DND-41 (cell line): ENCODE data around the gene FZD8.

Experiments
- ATAC-seq: fragments of 200-7000 bp; cut with Tn5 transposase; 3 replicates; pipeline ENCODE4 v1.9.1; 2021; ENCODE audit warnings: low read depth; ENCODE audit not compliant: insufficient read depth
- DNase-seq: peaks from one replicate; pipeline ENCODE4 v3.0.0-alpha.2; 2020
- H2AFZ ChIP-seq: 2 replicates; pipeline ENCODE4 v1.6.0; 2012; ENCODE audit warnings: low read depth, low read length
- H3K27ac ChIP-seq: 2 replicates; pipeline ENCODE4 v1.5.1; 2012; ENCODE audit warnings: low read length, inconsistent platforms
- H3K27me3 ChIP-seq: fragments of 200-600 bp; sonication (generic); 2 replicates; pipeline ENCODE4 v1.6.0; 2012; ENCODE audit warnings: low read length, mild to moderate bottlenecking, inconsistent platforms; ENCODE audit not compliant: insufficient read depth, poor library complexity
- H3K36me3 ChIP-seq: 2 replicates; pipeline ENCODE4 v1.5.1; 2012; ENCODE audit warnings: low read length, inconsistent platforms; ENCODE audit not compliant: insufficient read depth
- H3K4me1 ChIP-seq: 2 replicates; pipeline ENCODE4 v1.5.1; 2012; ENCODE audit warnings: mild to moderate bottlenecking, low read length; ENCODE audit not compliant: insufficient read depth
- H3K4me2 ChIP-seq: 2 replicates; pipeline ENCODE4 v1.6.0; 2012; ENCODE audit warnings: mild to moderate bottlenecking, moderate library complexity, low read length, inconsistent platforms; ENCODE audit not compliant: insufficient read depth
- H3K4me3 ChIP-seq, 2 experiments: fragments of 200-600 bp in 1 of 2; shearing (Covaris generic) in 1 of 2; 2 replicates each; pipeline ENCODE4 v1.5.1; 2012 to 2016; ENCODE audit warnings: inconsistent platforms in 2 of 2, low read length in 2 of 2, mild to moderate bottlenecking in 2 of 2, low read depth in 1 of 2, moderate library complexity in 1 of 2
- H3K79me2 ChIP-seq: 2 replicates; pipeline ENCODE4 v1.6.0; 2012; ENCODE audit warnings: low read length, inconsistent platforms; ENCODE audit not compliant: insufficient read depth
- H3K9ac ChIP-seq: 2 replicates; pipeline ENCODE4 v1.6.0; 2012; ENCODE audit warnings: low read depth, mild to moderate bottlenecking, inconsistent platforms, low read length, moderate library complexity
- H3K9me3 ChIP-seq: 2 replicates; pipeline ENCODE4 v1.5.1; 2012; ENCODE audit warnings: low read length, moderate library complexity, mild to moderate bottlenecking, inconsistent platforms; ENCODE audit not compliant: insufficient read depth, severe bottlenecking
- H4K20me1 ChIP-seq: 2 replicates; pipeline ENCODE4 v1.6.0; 2012; ENCODE audit warnings: low read length; ENCODE audit not compliant: insufficient read depth
- CTCF ChIP-seq: IDR thresholded peaks from 2 replicates; pipeline ENCODE4 v1.5.1; 2012; ENCODE audit warnings: borderline replicate concordance, low read length, moderate library complexity, mild to moderate bottlenecking; ENCODE audit not compliant: poor library complexity, severe bottlenecking; ENCODE audit errors: extremely low read depth
- EZH2 ChIP-seq: IDR thresholded peaks from 3 replicates; pipeline ENCODE4 v1.6.1; 2012; ENCODE audit warnings: borderline replicate concordance, low read depth, mild to moderate bottlenecking, moderate library complexity, low read length, inconsistent platforms; ENCODE audit not compliant: severe bottlenecking

Gene FZD8

GRCh38 chr10:35685402-35685801 lies 43.3 kb upstream of the FZD8 start:
- TF ChIP-seq EZH2 (no peak), CTCF (no peak)
- Histone ChIP-seq H3K27ac (no peak overlapping the region), H2AFZ (no peak overlapping the region), H3K4me2 (no peak overlapping the region), H3K36me3 (no peaks in the 10 kb centered on the region), H3K4me3 (no peak overlapping the region), H3K27me3 (no peaks in the 10 kb centered on the region), H3K9ac (no peak overlapping the region), H3K9me3 (no peaks in the 10 kb centered on the region), H4K20me1 (no peaks in the 10 kb centered on the region), H3K79me2 (no peaks in the 10 kb centered on the region), H3K4me1 (no peaks in the 10 kb centered on the region)
- ATAC-seq (no peak), DNase-seq (no peak)

- H3K27me3 ChIP-seq: no peaks in the 10 kb centered on the region
- H3K4me1 ChIP-seq: no peaks in the 10 kb centered on the region
- no peak overlapping the region for H3K4me2 ChIP-seq
- no peak overlapping the region for H3K9ac ChIP-seq
- H3K4me3 ChIP-seq: no peak overlapping the region
- TF ChIP-seq CTCF: no peak
- no peak for TF ChIP-seq EZH2
- no peak overlapping the region for H2AFZ ChIP-seq
- H4K20me1 ChIP-seq: no peaks in the 10 kb centered on the region
- H3K27ac ChIP-seq: no peak overlapping the region
- no peaks in the 10 kb centered on the region for H3K9me3 ChIP-seq
- no peak for ATAC-seq
- no peaks in the 10 kb centered on the region for H3K36me3 ChIP-seq
- H3K79me2 ChIP-seq: no peaks in the 10 kb centered on the region
- no peak for DNase-seq
These were observed 42.5 kb upstream of the FZD8 start for GRCh38 chr10:35684586-35684985.

GRCh38 chr10:35675846-35676245 lies 33.8 kb upstream of the FZD8 start:
- TF ChIP-seq CTCF (no peak), EZH2 (no peak)

GRCh38 chr10:35674843-35675242 lies 32.7 kb upstream of the FZD8 start:
- Histone ChIP-seq H3K36me3 (no peaks in the 10 kb centered on the region), H3K27ac (no peak overlapping the region), H3K9me3 (no peaks in the 10 kb centered on the region), H3K4me2 (no peak overlapping the region), H3K4me3 (no peak overlapping the region), H3K9ac (no peak overlapping the region), H3K4me1 (no peaks in the 10 kb centered on the region), H3K79me2 (no peaks in the 10 kb centered on the region), H3K27me3 (no peaks in the 10 kb centered on the region), H2AFZ (no peak overlapping the region), H4K20me1 (no peaks in the 10 kb centered on the region)
- ATAC-seq (no peak), DNase-seq (no peak)
- TF ChIP-seq CTCF (no peak), EZH2 (no peak)

More at GRCh38 chr10:35675846-35676245, 33.8 kb upstream of the FZD8 start:
- Histone ChIP-seq H3K4me1 (no peaks in the 10 kb centered on the region), H3K27ac (no peak overlapping the region), H3K27me3 (no peaks in the 10 kb centered on the region), H3K4me2 (no peak overlapping the region), H3K79me2 (no peaks in the 10 kb centered on the region), H3K4me3 (no peak overlapping the region), H2AFZ (no peak overlapping the region), H3K36me3 (no peaks in the 10 kb centered on the region), H3K9ac (no peak overlapping the region), H4K20me1 (no peaks in the 10 kb centered on the region), H3K9me3 (no peaks in the 10 kb centered on the region)
- ATAC-seq (no peak), DNase-seq (no peak)
